ENCODE measurements around the gene AP5B1. TPM values are rescaled to one million over a fixed set of nuclear protein-coding genes. Genes with fewer than 3 reads are reported as not detected.
"Not testable (repeated sequence)": the region's sequence is repeated elsewhere in the genome, so short reads cannot be mapped to it uniquely, and the experiment has no call there.

Gene AP5B1
- total RNA-seq, 2 donors from 2014 or later, result 9.5 to 14.3 TPM

DNA sequence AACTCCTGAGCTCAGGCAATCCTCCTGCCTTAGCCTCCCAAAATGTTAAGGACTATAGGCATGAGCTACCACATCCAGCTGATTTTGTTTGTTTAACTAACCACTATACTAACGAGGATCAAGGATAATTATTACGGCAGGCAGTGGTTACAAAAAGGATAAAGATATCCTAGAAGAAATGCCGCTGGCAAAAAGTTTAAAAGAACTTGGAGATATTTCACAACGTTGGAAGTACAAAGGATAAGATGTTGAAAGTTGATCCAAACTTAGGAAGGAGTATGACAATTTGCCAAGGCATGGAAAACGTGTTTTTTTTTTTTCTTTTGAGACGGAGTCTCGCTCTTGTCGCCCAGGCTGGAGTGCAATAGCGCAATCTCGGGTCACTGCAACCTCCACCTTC lies 13.4 kb downstream of the AP5B1 start:
- Histone ChIP-seq H3K36me3 (no peaks in the 10 kb centered on the region), H3K4me3 (no peak overlapping the region), H3K9me3 (no peaks in the 10 kb centered on the region), H3K27me3 (no peaks in the 10 kb centered on the region), H3K27ac (no peak overlapping the region), H3K4me1 (peaks cover 0 to 7% of the 10 kb centered on the region in 2 donors)
- DNase-seq (ENCODE audit: low spot score), result no peak
- TF ChIP-seq, protein P1, sequence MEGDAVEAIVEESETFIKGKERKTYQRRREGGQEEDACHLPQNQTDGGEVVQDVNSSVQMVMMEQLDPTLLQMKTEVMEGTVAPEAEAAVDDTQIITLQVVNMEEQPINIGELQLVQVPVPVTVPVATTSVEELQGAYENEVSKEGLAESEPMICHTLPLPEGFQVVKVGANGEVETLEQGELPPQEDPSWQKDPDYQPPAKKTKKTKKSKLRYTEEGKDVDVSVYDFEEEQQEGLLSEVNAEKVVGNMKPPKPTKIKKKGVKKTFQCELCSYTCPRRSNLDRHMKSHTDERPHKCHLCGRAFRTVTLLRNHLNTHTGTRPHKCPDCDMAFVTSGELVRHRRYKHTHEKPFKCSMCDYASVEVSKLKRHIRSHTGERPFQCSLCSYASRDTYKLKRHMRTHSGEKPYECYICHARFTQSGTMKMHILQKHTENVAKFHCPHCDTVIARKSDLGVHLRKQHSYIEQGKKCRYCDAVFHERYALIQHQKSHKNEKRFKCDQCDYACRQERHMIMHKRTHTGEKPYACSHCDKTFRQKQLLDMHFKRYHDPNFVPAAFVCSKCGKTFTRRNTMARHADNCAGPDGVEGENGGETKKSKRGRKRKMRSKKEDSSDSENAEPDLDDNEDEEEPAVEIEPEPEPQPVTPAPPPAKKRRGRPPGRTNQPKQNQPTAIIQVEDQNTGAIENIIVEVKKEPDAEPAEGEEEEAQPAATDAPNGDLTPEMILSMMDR (IDR thresholded peaks at IDR 0.05), result no peak

DNA sequence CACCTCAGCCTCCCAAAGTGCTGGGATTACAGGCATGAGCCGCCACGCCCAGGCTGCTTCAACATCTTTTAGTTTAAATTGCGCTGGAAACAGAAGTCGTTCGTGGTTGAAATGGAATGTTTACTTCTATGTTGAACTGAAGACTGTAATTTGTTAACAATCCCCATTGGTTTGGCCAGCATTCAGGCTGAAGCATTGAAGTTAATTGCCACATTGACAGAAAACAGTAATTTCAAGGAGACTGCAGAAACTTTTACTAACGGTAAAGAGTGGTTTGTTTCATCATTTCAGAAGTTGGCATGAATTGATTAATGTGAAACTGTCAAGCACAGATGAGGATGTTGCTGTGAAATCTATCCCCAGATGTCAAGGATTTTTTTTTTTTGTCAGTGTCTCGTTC lies 14.2 kb downstream of the AP5B1 start:
- no peak overlapping the region for H3K27ac ChIP-seq
- H3K4me3 ChIP-seq, result no peak overlapping the region
- no peaks in the 10 kb centered on the region for H3K27me3 ChIP-seq
- H3K36me3 ChIP-seq, result no peaks in the 10 kb centered on the region
- TF ChIP-seq, protein P1 (IDR thresholded peaks at IDR 0.05), result no peak
- no peak for DNase-seq (ENCODE audit: low spot score)
- H3K4me1 ChIP-seq, result peaks cover 0 to 7% of the 10 kb centered on the region in 2 donors
- no peaks in the 10 kb centered on the region for H3K9me3 ChIP-seq

DNA sequence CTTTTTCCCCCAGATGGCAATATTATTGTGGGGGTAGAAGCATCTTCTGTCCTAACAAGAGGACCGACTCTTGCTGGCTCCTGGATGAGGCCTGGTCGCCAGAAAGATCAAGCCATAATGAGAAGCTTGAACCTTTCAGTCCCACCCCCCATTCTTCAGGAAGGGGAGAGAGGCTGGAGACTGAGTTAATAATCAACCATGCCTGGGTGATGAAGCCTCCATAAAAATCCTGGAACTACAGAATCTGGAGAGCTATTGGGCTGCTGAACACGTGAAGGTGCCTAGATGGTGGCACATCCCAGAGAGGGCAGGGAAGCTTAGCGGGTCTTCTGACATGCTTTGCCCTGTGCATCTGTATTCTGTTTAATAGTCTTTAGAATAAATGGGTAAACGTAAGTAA lies 16.3 kb downstream of the AP5B1 start:
- DNase-seq (ENCODE audit: low spot score), result no peak
- Histone ChIP-seq H3K4me1 (no peaks in the 10 kb centered on the region), H3K27me3 (no peaks in the 10 kb centered on the region), H3K27ac (no peak overlapping the region), H3K9me3 (no peaks in the 10 kb centered on the region), H3K36me3 (no peaks in the 10 kb centered on the region), H3K4me3 (no peak overlapping the region)
- TF ChIP-seq, protein P1 (IDR thresholded peaks at IDR 0.05), result no peak

DNA sequence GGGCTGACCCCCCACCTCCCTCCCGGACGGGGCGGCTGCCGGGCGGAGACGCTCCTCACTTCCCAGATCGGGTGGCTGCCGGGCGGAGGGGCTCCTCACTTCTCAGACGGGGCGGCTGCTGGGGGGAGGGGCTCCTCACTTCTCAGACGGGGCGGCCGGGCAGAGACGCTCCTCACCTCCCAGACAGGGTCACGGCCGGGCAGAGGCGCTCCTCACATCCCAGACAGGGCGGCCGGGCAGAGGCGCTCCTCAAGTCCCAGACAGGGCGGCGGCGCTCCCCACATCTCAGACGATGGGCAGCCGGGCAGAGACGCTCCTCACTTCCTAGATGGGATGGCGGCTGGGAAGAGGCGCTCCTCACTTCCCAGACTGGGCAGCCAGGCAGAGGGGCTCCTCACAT lies 18.0 kb downstream of the AP5B1 start:
- H3K27me3 ChIP-seq, result not testable (repeated sequence)

DNA sequence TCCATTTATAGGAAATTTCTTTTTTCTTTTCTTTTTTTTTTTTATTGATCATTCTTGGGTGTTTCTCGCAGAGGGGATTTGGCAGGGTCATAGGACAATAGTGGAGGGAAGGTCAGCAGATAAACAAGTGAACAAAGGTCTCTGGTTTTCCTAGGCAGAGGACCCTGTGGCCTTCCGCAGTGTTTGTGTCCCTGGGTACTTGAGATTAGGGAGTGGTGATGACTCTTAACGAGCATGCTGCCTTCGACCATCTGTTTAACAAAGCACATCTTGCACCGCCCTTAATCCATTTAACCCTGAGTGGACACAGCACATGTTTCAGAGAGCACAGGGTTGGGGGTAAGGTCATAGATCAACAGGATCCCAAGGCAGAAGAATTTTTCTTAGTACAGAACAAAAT lies 18.6 kb downstream of the AP5B1 start:
- not testable (repeated sequence) for H3K36me3 ChIP-seq; H3K4me1 ChIP-seq; H3K27me3 ChIP-seq; H3K4me3 ChIP-seq; H3K27ac ChIP-seq; DNase-seq (ENCODE audit: low spot score); H3K9me3 ChIP-seq

More for the DNA sequence above, 18.0 kb downstream of the AP5B1 start:
- H3K9me3 ChIP-seq; H3K4me1 ChIP-seq; DNase-seq (ENCODE audit: low spot score); H3K27ac ChIP-seq; H3K4me3 ChIP-seq; H3K36me3 ChIP-seq: not testable (repeated sequence)

DNA sequence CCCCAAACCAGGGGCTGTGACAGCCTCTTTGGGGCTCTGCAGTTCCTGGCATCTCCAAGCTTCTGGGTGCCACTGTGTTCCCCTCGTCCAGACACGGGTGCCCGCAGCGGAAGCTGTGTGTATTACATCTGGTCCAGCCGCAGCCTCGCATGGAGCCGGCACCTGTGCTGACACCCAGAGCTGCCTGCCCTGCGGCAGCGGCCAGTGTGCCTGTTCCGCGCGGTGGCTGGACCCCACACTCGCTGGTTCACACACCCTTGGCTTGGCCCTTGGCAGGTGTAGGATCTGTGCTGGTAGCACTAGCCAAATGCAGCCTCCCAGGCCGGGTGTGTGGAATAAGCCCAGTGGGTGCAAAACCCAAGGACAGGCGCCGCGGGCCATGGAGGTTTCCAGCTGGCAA lies 35.7 kb downstream of the AP5B1 start:
- Histone ChIP-seq H3K9me3 (no peaks in the 10 kb centered on the region), H3K27ac (no peak overlapping the region), H3K4me3 (no peak overlapping the region), H3K27me3 (no peaks in the 10 kb centered on the region), H3K4me1 (no peaks in the 10 kb centered on the region), H3K36me3 (no peaks in the 10 kb centered on the region)
- TF ChIP-seq, protein P1 (IDR thresholded peaks at IDR 0.05), result no peak
- DNase-seq (ENCODE audit: low spot score), result no peak

DNA sequence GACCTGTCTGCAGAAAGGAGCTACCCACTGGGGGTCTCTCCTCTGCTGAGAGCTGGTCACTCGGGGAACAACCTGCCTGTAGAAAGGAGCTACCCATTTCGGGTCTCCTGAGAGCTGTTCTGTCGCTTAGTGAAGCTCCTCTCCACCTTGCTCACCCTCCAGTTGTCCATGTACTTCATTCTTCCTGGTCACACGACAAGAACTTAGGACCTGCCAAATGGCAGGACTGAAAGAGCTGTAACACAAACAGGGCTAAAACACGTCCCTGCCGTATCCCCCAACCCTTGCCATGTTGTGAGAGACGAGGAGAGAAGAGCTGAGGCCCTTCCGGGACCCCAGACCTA lies 36.1 kb downstream of the AP5B1 start:
- H3K9me3 ChIP-seq, result no peaks in the 10 kb centered on the region
- no peaks in the 10 kb centered on the region for H3K4me1 ChIP-seq
- H3K4me3 ChIP-seq, result no peak overlapping the region
- H3K36me3 ChIP-seq, result no peaks in the 10 kb centered on the region
- no peak overlapping the region for H3K27ac ChIP-seq
- no peaks in the 10 kb centered on the region for H3K27me3 ChIP-seq
- no peak for DNase-seq (ENCODE audit: low spot score)
- TF ChIP-seq, protein P1 (IDR thresholded peaks at IDR 0.05), result no peak

All from right atrium auricular region (tissue), 2 donors.